Aorta (tissue), 5 donors: ENCODE measurements around the gene NPIPA2. TPM values are rescaled to one million over a fixed set of nuclear protein-coding genes. Genes with fewer than 3 reads are reported as not detected.
"Not testable (repeated sequence)": the region's sequence is repeated elsewhere in the genome, so short reads cannot be mapped to it uniquely, and the experiment has no call there.

ENCODE experiments used
- ATAC-seq: fragments of 200-7000 bp; cut with Tn5 transposase; one replicate; pipeline ENCODE4 v1.9.1; 2022; ENCODE audit warnings: moderate library complexity; ENCODE audit not compliant: low FRiP score
- DNase-seq, 2 donors: peaks; one replicate each; pipeline ENCODE4 v3.0.0-alpha.2; 2020
- H3K27ac ChIP-seq, 2 donors: one replicate each; pipeline ENCODE4 v1.5.1; 2013; ENCODE audit warnings: low read length in 2 of 2, mild to moderate bottlenecking in 2 of 2, moderate library complexity in 2 of 2, control low read depth in 1 of 2, inconsistent platforms in 1 of 2, low read depth in 1 of 2
- H3K27me3 ChIP-seq, 2 donors: one replicate each; pipeline ENCODE4 v1.6.1; 2013; ENCODE audit warnings: control low read depth in 1 of 2, low read length in 1 of 2, mild to moderate bottlenecking in 1 of 2, moderate library complexity in 1 of 2; ENCODE audit not compliant: insufficient read depth in 2 of 2, control insufficient read depth in 1 of 2
- H3K36me3 ChIP-seq, 2 donors: one replicate each; pipeline ENCODE4 v1.6.1; 2013; ENCODE audit warnings: control low read depth in 1 of 2, low read length in 1 of 2, mild to moderate bottlenecking in 1 of 2; ENCODE audit not compliant: insufficient read depth in 2 of 2, control insufficient read depth in 1 of 2
- H3K4me1 ChIP-seq, 2 donors: one replicate each; pipeline ENCODE4 v1.6.1; 2013; ENCODE audit warnings: low read length in 2 of 2, control low read depth in 1 of 2, mild to moderate bottlenecking in 1 of 2, moderate library complexity in 1 of 2; ENCODE audit not compliant: insufficient read depth in 2 of 2, control insufficient read depth in 1 of 2
- H3K4me3 ChIP-seq, 2 donors: one replicate each; pipeline ENCODE4 v1.5.1; 2013; ENCODE audit warnings: low read length in 2 of 2, control low read depth in 1 of 2, mild to moderate bottlenecking in 1 of 2
- H3K9me3 ChIP-seq: one replicate; pipeline ENCODE4 v1.6.1; 2013; ENCODE audit warnings: mild to moderate bottlenecking, low read length; ENCODE audit not compliant: control insufficient read depth
- WGBS, 2 donors: extraction: QIAGEN DNeasy Blood & Tissue Kit; methylation state at CpG; one replicate each; pipeline ENCODE4 v1.1.7; 2013; 5-methylcytosine and 5-hydroxymethylcytosine counted together
- intact Hi-C, 2 donors: fragments of 100-400 bp; cut with DNase I; formaldehyde crosslinking; loops; one replicate each; pipeline versions ENCODE4 v1.14.2 to v1.15.0; 2022
- polyA plus RNA-seq, 2 donors: library from polyadenylated mRNA; stranded (reverse); fragments of 200-250 nt; gene quantifications; one replicate each; pipeline ENCODE4 v1.2.3, GENCODE V29; 2013
- total RNA-seq, 2 donors: library from RNA; stranded (reverse); fragmentation: NEBNext Ultra II Directional; extraction: Animal tissue kit (Norgen Biotek cat#: 25700); gene quantifications; one replicate each; pipeline ENCODE4 v1.2.1, GENCODE V29; 2021
- donor health status: healthy with polysubstance abuse.
- donor health status: Bipolar disorder and iron deficiency.
- donor health status: DM: no; HTN: no; CAD: no.
- donor health status: DM: no; HTN: no; CAD: no.
- donor health status: DM: yes; HTN: yes; CAD: no.

NPIPA2 gene
- total and polyA plus RNA-seq, 4 donors = 1.6 to 12.7 (median 5.1) TPM

- H3K27ac ChIP-seq, H3K4me1 ChIP-seq, ATAC-seq, H3K9me3 ChIP-seq, H3K36me3 ChIP-seq, H3K4me3 ChIP-seq, intact Hi-C loops, H3K27me3 ChIP-seq, DNase-seq: not testable (repeated sequence)
- WGBS, 2 donors = no CpG with 5 or more reads among the region's 2 CpGs
Measured at GRCh38 chr16:14803577-14803976, 61.2 kb downstream of the NPIPA2 start.

GRCh38 chr16:14807184-14807678 is 64.9 kb downstream of the NPIPA2 start:
- ATAC-seq, DNase-seq, H3K27ac ChIP-seq, H3K4me1 ChIP-seq, H3K27me3 ChIP-seq, H3K36me3 ChIP-seq, H3K9me3 ChIP-seq, intact Hi-C loops, H3K4me3 ChIP-seq: not testable (repeated sequence)
- WGBS, 2 donors = 72 to 75% methylated on average over 3 of the region's 3 CpGs

GRCh38 chr16:14813890-14814289 is 71.6 kb downstream of the NPIPA2 start:
- intact Hi-C loops, H3K27me3 ChIP-seq, H3K27ac ChIP-seq, H3K36me3 ChIP-seq, H3K4me3 ChIP-seq, H3K4me1 ChIP-seq, DNase-seq, H3K9me3 ChIP-seq, ATAC-seq: not testable (repeated sequence)
- 97 to 98% methylated on average over 2 of the region's 3 CpGs for WGBS, 2 donors

Other genes with a start within 250 kb of the NPIPA2 start
- gene PARN, start 112.3 kb upstream of the NPIPA2 start, total RNA-seq = 10 to 100 TPM; 25.0 to 32.2 TPM
- gene PARN, start 112.3 kb upstream of the NPIPA2 start, polyA plus RNA-seq = 10 to 100 TPM in 1 of 2 donors, 1 to 10 TPM in 1; 8.1 to 18.9 TPM
- 10 to 100 TPM; 39.3 to 40.2 TPM for gene BFAR, start 109.6 kb upstream of the NPIPA2 start, total RNA-seq
- gene BFAR, start 109.6 kb upstream of the NPIPA2 start, polyA plus RNA-seq = 10 to 100 TPM; 21.9 to 34.4 TPM
- not detected for gene PLA2G10, start 48.2 kb upstream of the NPIPA2 start, total RNA-seq
- not detected for gene PLA2G10, start 48.2 kb upstream of the NPIPA2 start, polyA plus RNA-seq
- 1 to 10 TPM; 5.4 to 8.0 TPM for gene NPIPA3, start 39.1 kb upstream of the NPIPA2 start, total RNA-seq
- gene NPIPA3, start 39.1 kb upstream of the NPIPA2 start, polyA plus RNA-seq = 10 to 100 TPM in 1 of 2 donors, 1 to 10 TPM in 1; 1.6 to 13.0 TPM
- 10 to 100 TPM; 56.2 to 73.6 TPM for gene NOMO1, start 91.2 kb downstream of the NPIPA2 start, total RNA-seq
- 10 to 100 TPM; 25.8 to 33.8 TPM for gene NOMO1, start 91.2 kb downstream of the NPIPA2 start, polyA plus RNA-seq
- gene NPIPA1, start 194.9 kb downstream of the NPIPA2 start, total RNA-seq = 100 to 1,000 TPM; 124 to 221 TPM
- 100 to 1,000 TPM in 1 of 2 donors, 10 to 100 TPM in 1; 24.0 to 167 TPM for gene NPIPA1, start 194.9 kb downstream of the NPIPA2 start, polyA plus RNA-seq
- gene PDXDC1, start 232.5 kb downstream of the NPIPA2 start, total RNA-seq = 10 to 100 TPM; 84.7 to 88.1 TPM
- gene PDXDC1, start 232.5 kb downstream of the NPIPA2 start, polyA plus RNA-seq = 10 to 100 TPM; 51.4 to 56.3 TPM